PC-9 (cell line): ENCODE results near the gene TGFBR2.

Experiments
- CTCF ChIP-seq: fragments of 200-600 bp; sonication (generic); conservative IDR thresholded peaks from 2 replicates; pipeline ENCODE4 v1.6.1; 2017; ENCODE audit warnings: mixed run types, antibody characterized with exemption, mild to moderate bottlenecking, moderate library complexity
- EZH2 ChIP-seq: fragments of 200-600 bp; sonication (generic); IDR thresholded peaks from 2 replicates; pipeline ENCODE4 v1.8.0; 2017; ENCODE audit warnings: antibody characterized with exemption, low read depth

DNA sequence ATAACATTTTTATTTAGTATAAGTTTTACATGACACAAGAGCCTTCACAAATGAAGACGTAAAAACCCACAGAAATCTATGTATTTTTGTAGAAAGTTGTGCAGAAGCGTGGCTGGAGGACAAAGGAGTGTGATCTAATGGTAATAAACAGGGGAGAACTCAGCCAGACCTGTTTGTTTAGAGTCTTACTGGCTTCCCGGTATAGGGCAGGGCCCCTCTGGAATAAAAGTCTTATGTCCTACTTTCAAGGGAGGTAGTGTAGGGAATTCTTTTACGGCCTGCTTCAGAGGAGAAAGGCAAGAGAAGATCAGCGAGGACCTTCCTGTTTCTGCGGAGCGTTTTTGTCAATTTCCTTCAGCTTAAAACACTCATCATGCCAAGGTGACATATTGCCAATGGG is 103.6 kb downstream of the TGFBR2 start:
- no peak for TF ChIP-seq CTCF
- TF ChIP-seq EZH2: no peak
